ENCODE results near the gene NEO1. TPM values are rescaled to one million over a fixed set of nuclear protein-coding genes. Genes with fewer than 3 reads are reported as not detected.
A peak's percentile ranks its signal among the peaks of the same experiment; 100 is the strongest.

The NEO1 gene
- total and polyA plus RNA-seq, 9 of the 15 experiments (the other 6 are each of a cell fraction or from before 2014, with no cell fraction given): 0.08 to 1.7 (median 0.48) TPM

DNA sequence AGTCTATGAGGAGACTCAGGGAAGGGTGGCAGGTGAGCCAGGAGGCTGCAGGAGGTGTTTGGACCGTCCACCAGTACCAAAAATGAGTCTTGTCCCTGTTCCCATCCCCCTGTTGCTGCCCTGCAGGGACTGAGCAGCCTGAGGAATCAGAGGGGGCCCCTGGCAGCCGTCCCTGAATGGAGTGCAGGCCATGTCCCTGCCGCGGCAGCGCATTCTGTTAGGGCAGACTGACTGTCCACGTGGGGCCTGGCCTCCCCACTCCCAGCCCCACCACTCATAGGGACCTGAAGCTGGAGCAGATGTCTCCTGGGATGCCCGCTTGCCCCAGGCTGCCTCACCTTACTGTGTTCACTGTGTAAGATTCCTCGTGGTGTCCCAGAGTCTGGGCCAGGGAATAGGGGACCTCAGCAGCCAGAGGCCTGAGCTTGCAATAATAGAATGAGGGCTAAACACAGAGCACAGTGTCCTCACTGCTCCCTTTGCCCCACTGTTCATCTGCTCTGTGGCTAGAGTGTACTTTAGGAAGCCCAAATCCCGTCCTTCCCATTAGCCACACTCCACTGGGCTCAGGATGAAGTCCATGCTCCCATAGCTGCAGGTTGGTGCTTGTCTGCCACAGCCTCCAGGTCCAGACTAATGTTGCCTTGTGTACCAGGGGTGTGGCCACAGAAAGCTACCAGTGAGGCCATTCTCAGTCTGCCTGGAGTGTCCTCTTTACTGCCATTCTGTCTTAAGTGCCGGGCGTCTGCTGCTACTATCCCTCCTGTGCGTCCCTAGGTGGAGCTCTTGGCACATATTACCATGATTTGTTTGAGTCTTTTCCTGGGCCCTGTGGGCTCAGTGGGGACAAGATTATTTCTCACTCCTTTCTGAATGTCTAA is 253.3 kb downstream of the NEO1 start (continued):
- TF ChIP-seq, protein P1, sequence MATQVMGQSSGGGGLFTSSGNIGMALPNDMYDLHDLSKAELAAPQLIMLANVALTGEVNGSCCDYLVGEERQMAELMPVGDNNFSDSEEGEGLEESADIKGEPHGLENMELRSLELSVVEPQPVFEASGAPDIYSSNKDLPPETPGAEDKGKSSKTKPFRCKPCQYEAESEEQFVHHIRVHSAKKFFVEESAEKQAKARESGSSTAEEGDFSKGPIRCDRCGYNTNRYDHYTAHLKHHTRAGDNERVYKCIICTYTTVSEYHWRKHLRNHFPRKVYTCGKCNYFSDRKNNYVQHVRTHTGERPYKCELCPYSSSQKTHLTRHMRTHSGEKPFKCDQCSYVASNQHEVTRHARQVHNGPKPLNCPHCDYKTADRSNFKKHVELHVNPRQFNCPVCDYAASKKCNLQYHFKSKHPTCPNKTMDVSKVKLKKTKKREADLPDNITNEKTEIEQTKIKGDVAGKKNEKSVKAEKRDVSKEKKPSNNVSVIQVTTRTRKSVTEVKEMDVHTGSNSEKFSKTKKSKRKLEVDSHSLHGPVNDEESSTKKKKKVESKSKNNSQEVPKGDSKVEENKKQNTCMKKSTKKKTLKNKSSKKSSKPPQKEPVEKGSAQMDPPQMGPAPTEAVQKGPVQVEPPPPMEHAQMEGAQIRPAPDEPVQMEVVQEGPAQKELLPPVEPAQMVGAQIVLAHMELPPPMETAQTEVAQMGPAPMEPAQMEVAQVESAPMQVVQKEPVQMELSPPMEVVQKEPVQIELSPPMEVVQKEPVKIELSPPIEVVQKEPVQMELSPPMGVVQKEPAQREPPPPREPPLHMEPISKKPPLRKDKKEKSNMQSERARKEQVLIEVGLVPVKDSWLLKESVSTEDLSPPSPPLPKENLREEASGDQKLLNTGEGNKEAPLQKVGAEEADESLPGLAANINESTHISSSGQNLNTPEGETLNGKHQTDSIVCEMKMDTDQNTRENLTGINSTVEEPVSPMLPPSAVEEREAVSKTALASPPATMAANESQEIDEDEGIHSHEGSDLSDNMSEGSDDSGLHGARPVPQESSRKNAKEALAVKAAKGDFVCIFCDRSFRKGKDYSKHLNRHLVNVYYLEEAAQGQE (IDR thresholded peaks at IDR 0.05; ENCODE audit: borderline replicate concordance): peak; percentile 61; the same call in 1 of the 2 replicates
- TF ChIP-seq, protein P1 (CRISPR knock-in tag; IDR thresholded peaks at IDR 0.05; ENCODE audit: low read depth): no peak
- TF ChIP-seq STAG1 (CRISPR knock-in tag; IDR thresholded peaks at IDR 0.05; ENCODE audit: borderline replicate concordance) (peak; percentile 12; the same call in 1 of the 2 replicates), ZNF57 (CRISPR knock-in tag; IDR thresholded peaks at IDR 0.05) (no peak), NFRKB (IDR thresholded peaks at IDR 0.05; ENCODE audit: low read depth) (no peak), ZFX (CRISPR knock-in tag; IDR thresholded peaks at IDR 0.05) (no peak), RAD21 (CRISPR knock-in tag; conservative IDR thresholded peaks at IDR 0.05 in 1 of 2, IDR thresholded peaks at IDR 0.05 in 1 of 2) (peak; percentile 61 to 81), SMC3 (conservative IDR thresholded peaks at IDR 0.05; ENCODE audit: insufficient read depth, low read depth, low read length) (peak; percentile 67; the same call in 1 of the 2 replicates), MAFK (IDR thresholded peaks at IDR 0.05; ENCODE audit: low read length) (no peak), ILK (tag; IDR thresholded peaks at IDR 0.05; ENCODE audit: borderline replicate concordance, low read depth) (no peak), ADNP (tag; IDR thresholded peaks at IDR 0.05) (no peak), NR4A1 (CRISPR knock-in tag; IDR thresholded peaks at IDR 0.05) (no peak), NR4A1 (tag; IDR thresholded peaks at IDR 0.05) (no peak), KLF16 (IDR thresholded peaks at IDR 0.05) (no peak), KLF13 (tag; IDR thresholded peaks at IDR 0.05; ENCODE audit: borderline replicate concordance, low read depth) (no peak)
- TF ChIP-seq, protein P2, sequence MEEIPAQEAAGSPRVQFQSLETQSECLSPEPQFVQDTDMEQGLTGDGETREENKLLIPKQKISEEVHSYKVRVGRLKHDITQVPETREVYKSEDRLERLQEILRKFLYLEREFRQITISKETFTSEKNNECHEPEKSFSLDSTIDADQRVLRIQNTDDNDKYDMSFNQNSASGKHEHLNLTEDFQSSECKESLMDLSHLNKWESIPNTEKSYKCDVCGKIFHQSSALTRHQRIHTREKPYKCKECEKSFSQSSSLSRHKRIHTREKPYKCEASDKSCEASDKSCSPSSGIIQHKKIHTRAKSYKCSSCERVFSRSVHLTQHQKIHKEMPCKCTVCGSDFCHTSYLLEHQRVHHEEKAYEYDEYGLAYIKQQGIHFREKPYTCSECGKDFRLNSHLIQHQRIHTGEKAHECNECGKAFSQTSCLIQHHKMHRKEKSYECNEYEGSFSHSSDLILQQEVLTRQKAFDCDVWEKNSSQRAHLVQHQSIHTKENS (CRISPR knock-in tag; IDR thresholded peaks at IDR 0.05): no peak
- TF ChIP-seq, protein P3, sequence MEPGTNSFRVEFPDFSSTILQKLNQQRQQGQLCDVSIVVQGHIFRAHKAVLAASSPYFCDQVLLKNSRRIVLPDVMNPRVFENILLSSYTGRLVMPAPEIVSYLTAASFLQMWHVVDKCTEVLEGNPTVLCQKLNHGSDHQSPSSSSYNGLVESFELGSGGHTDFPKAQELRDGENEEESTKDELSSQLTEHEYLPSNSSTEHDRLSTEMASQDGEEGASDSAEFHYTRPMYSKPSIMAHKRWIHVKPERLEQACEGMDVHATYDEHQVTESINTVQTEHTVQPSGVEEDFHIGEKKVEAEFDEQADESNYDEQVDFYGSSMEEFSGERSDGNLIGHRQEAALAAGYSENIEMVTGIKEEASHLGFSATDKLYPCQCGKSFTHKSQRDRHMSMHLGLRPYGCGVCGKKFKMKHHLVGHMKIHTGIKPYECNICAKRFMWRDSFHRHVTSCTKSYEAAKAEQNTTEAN (CRISPR knock-in tag; IDR thresholded peaks at IDR 0.05): no peak
